OCI-LY3 (cell line): ENCODE data around the gene CLCN4.

Experiments used
- H2AFZ ChIP-seq: fragments of 200-600, 300-600 bp; shearing (Covaris generic); 2 replicates; pipeline ENCODE4 v1.6.0; 2014; ENCODE audit warnings: antibody characterized with exemption, low read depth, low read length
- H3K27ac ChIP-seq: fragments of 200-600, 300-600 bp; sonication (generic); 2 replicates; pipeline ENCODE4 v1.5.1; 2014; ENCODE audit warnings: mild to moderate bottlenecking, low read length, moderate library complexity, mixed read lengths
- H3K27me3 ChIP-seq: fragments of 200-600, 300-600 bp; sonication (generic); 2 replicates; pipeline ENCODE4 v1.6.1; 2014; ENCODE audit warnings: low read depth, low read length, mixed read lengths
- H3K36me3 ChIP-seq: fragments of 200-600, 300-600 bp; sonication (generic); replicated peaks from 2 replicates; pipeline ENCODE3; 2014; ENCODE audit warnings: low read depth, low read length, mixed read lengths
- H3K4me1 ChIP-seq: fragments of 300-600, 200-600 bp; sonication (generic); 2 replicates; pipeline ENCODE4 v1.6.1; 2014; ENCODE audit warnings: low read length, mixed read lengths
- H3K4me2 ChIP-seq: fragments of 200-600, 300-600 bp; sonication (generic); 2 replicates; pipeline ENCODE4 v1.6.1; 2014; ENCODE audit warnings: low read length, mixed read lengths
- H3K4me3 ChIP-seq: fragments of 300-600, 200-600 bp; sonication (generic); 2 replicates; pipeline ENCODE4 v1.5.1; 2014; ENCODE audit warnings: antibody characterized with exemption, mild to moderate bottlenecking, low read length, moderate library complexity
- H3K79me2 ChIP-seq: fragments of 300-600, 200-600 bp; shearing (Covaris generic); 2 replicates; pipeline ENCODE4 v1.6.1; 2014; ENCODE audit warnings: mild to moderate bottlenecking, low read length, mixed read lengths
- H3K9ac ChIP-seq: fragments of 300-600, 200-600 bp; shearing (Covaris generic); 2 replicates; pipeline ENCODE4 v1.6.0; 2014; ENCODE audit warnings: mild to moderate bottlenecking, low read length, moderate library complexity
- H3K9me3 ChIP-seq: fragments of 200-600, 300-600 bp; shearing (Covaris generic); 2 replicates; pipeline ENCODE4 v1.6.1; 2014; ENCODE audit warnings: low read length, mixed read lengths; ENCODE audit not compliant: insufficient read depth
- H4K20me1 ChIP-seq: fragments of 200-600, 300-600 bp; sonication (generic); 2 replicates; pipeline ENCODE4 v1.6.1; 2016; ENCODE audit warnings: low read length, mixed read lengths; ENCODE audit not compliant: insufficient read depth
- CTCF ChIP-seq: fragments of 200-600, 300-600 bp; sonication (generic); IDR thresholded peaks from 2 replicates; pipeline ENCODE4 v1.5.1; 2014; ENCODE audit warnings: antibody characterized with exemption, low read length, low read depth
- EZH2phosphoT487 ChIP-seq: fragments of 200-600 bp; shearing (Covaris generic); IDR thresholded peaks from 2 replicates; pipeline ENCODE4 v1.6.1; 2018; ENCODE audit warnings: antibody characterized with exemption, mixed run types, low read depth

CLCN4 gene

GRCh38 chrX:10158279-10159144, 1.7 kb downstream of the CLCN4 start:
- Histone ChIP-seq H3K9ac (no peak overlapping the region), H3K4me3 (peak overlapping the region; percentile 41), H3K9me3 (no peaks in the 10 kb centered on the region), H3K79me2 (no peaks in the 10 kb centered on the region), H3K36me3 (no peaks in the 10 kb centered on the region), H4K20me1 (no peaks in the 10 kb centered on the region), H2AFZ (no peak overlapping the region), H3K4me2 (peak overlapping the region; percentile 94), H3K4me1 (peaks cover 18% of the 10 kb centered on the region), H3K27me3 (peaks cover 53% of the 10 kb centered on the region), H3K27ac (no peak overlapping the region)
- TF ChIP-seq CTCF (no peak), EZH2phosphoT487 (no peak)

- Histone ChIP-seq H3K79me2 (no peaks in the 10 kb centered on the region), H2AFZ (no peak overlapping the region), H3K27ac (no peak overlapping the region), H3K4me2 (no peak overlapping the region), H3K4me1 (peaks cover 18% of the 10 kb centered on the region), H4K20me1 (no peaks in the 10 kb centered on the region), H3K36me3 (no peaks in the 10 kb centered on the region), H3K9me3 (no peaks in the 10 kb centered on the region), H3K9ac (no peak overlapping the region), H3K27me3 (peaks cover 53% of the 10 kb centered on the region), H3K4me3 (no peak overlapping the region)
- TF ChIP-seq EZH2phosphoT487 (no peak), CTCF (no peak)
Measured at GRCh38 chrX:10159145-10159468, 2.3 kb downstream of the CLCN4 start.

- TF ChIP-seq EZH2phosphoT487 = no peak
- TF ChIP-seq CTCF = no peak
- H3K36me3 ChIP-seq = no peaks in the 10 kb centered on the region
- H3K9ac ChIP-seq = no peak overlapping the region
Measured at GRCh38 chrX:10160211-10160610, 3.4 kb downstream of the CLCN4 start.

GRCh38 chrX:10163031-10163430, 6.3 kb downstream of the CLCN4 start:
- H3K9me3 ChIP-seq = no peaks in the 10 kb centered on the region
- TF ChIP-seq EZH2phosphoT487 (no peak), CTCF (no peak)

More at GRCh38 chrX:10160211-10160610, 3.4 kb downstream of the CLCN4 start:
- Histone ChIP-seq H3K4me2 (no peak overlapping the region), H2AFZ (no peak overlapping the region), H4K20me1 (no peaks in the 10 kb centered on the region), H3K4me3 (no peak overlapping the region), H3K9me3 (no peaks in the 10 kb centered on the region), H3K27ac (no peak overlapping the region), H3K4me1 (peaks cover 18% of the 10 kb centered on the region), H3K27me3 (peaks cover 49% of the 10 kb centered on the region), H3K79me2 (no peaks in the 10 kb centered on the region)

More at GRCh38 chrX:10163031-10163430, 6.3 kb downstream of the CLCN4 start:
- H3K4me1 ChIP-seq = peaks cover 11% of the 10 kb centered on the region
- no peaks in the 10 kb centered on the region for H3K79me2 ChIP-seq
- H4K20me1 ChIP-seq = no peaks in the 10 kb centered on the region
- no peak overlapping the region for H3K4me3 ChIP-seq
- no peak overlapping the region for H3K9ac ChIP-seq
- no peaks in the 10 kb centered on the region for H3K36me3 ChIP-seq
- H2AFZ ChIP-seq = no peak overlapping the region
- peaks cover 23% of the 10 kb centered on the region for H3K27me3 ChIP-seq
- no peak overlapping the region for H3K4me2 ChIP-seq
- H3K27ac ChIP-seq = no peak overlapping the region
